ENCODE measurements around the gene FILIP1.

Gene FILIP1

DNA sequence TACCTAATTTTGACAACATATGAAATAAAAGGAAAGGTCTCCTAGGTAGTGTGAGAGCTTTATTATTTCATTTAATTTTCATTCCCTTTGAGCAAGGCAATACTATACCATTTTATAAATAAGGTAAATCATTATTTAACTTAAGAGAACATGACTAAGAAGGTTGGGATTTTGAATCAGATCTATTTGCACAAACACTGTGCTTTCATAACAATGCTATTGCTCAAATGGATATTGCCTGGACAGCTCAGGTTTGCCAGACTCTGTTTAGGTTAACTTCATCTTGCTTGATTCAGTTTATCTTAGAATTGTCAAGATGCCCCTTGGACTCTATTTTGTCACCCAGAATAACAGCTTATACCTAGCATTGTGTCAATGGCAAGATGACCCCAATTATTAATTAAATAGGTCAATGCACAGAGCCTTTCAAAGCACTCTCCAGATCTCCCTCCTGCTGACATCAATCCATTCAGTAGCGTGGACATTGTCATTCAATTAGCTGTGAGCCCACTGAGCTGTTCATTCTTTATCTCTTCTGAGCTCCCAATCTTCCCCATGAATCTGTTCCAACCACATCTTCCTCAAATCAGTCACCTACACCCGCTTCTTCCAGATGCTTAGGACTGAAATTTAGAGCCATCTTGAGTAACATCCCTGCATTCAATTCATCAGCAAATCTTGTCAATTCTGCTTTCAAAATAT is 166.9 kb downstream of the FILIP1 start:
- DNase-seq, result no peak

DNA sequence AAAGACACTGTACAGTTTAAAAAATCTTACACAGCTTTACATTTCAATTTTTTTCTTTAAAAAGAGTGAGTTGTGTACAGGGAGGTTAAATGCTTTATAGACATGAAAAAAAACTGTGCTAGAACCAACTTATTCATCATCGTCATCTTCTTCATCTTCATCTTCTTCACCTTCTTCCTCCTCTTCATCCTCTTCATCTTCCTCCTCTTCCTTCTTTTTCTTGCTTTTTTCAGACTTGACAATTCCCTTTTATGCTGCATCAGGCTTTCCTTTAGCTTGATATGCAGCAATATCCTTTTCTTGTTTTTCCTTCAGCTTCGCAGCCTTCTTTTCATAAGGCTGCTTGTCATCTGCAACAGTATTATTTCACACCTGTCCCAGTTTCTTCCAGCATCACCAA is 174.7 kb downstream of the FILIP1 start:
- no peak for DNase-seq

DNA sequence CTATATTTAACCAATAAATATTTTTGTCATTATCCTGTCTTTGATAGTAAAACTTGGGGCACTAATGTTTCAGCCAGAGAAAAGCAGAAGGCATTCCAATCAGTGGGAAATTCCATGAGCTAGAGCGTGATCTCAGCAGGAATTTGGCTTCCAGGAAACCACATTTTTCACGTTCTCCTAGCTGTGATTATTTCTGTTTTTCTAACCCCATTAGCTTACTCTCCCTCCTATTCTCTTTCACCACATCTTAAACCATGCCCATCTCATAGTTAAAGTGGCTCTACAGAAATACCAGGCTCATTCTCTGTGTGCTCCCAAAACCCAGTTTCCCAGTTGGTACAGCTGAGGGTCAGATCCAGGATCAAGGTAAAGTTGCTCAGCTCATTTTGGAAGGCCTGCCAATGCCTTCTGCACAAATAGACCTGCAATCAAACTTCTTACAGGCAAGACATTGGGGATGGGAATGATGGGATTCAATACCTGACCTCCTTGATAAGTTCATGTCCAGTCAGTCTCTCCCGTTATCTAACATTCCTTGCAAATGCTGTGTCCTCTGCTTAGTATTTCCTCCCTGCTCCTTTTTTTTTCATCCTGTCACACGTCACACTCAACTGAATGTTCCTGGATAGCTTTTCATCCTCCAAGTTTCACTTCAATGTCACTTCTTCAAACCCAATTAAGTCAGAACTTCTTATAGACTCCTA is 175.9 kb downstream of the FILIP1 start:
- no peak for DNase-seq

DNA sequence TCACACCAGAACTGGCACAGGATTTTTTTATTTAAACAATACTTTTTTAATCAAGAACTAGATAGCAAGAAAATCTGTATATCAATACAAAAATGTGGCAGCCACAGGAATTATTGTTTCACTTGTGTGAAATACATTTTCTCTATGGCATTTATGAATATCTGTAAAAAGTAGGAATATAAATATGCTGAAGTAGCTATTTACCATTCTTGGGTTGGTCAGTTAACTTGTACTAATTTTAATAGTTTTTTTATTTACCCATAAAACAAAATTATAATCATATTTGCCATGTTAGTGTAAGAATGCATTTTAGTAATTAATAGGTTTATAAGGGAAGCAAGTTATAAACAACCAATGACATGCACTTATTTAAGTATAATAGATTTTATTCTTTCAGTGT is 177.6 kb downstream of the FILIP1 start:
- DNase-seq, result no peak

DNA sequence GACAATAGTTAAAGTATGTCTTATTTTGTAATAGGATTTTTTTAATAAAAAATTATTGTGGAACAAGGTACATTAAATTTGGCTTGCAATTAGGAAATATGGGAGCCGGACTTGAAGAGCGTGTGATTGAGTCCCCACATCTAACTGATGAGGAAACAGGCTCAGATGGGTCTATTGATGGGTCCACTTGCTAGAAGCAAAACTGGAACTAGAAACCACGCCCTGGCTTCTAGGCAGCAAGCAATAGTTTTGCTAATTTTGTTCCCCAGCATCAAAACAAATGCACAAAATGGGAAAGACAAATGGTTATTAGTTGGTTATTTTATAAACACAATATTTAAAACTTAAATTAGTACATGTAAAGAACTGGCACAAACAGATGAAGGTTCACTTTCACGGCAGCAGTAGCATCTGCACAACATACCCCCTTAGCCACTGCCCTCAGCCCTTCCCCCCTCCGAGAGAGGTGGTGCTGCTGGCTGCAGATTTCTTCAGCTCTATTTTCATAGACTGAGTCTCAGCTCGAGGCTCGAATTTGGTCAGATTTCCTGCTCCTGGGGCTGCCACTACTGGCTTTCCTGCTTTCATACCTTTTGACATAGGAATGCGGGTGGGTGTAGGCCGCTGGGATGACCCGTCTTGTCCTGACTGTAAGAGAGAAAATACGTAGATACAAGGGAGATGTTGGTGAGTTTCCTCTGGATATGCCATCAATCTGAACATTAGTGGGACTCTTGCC is 185.2 kb downstream of the FILIP1 start:
- DNase-seq, result no peak

DNA sequence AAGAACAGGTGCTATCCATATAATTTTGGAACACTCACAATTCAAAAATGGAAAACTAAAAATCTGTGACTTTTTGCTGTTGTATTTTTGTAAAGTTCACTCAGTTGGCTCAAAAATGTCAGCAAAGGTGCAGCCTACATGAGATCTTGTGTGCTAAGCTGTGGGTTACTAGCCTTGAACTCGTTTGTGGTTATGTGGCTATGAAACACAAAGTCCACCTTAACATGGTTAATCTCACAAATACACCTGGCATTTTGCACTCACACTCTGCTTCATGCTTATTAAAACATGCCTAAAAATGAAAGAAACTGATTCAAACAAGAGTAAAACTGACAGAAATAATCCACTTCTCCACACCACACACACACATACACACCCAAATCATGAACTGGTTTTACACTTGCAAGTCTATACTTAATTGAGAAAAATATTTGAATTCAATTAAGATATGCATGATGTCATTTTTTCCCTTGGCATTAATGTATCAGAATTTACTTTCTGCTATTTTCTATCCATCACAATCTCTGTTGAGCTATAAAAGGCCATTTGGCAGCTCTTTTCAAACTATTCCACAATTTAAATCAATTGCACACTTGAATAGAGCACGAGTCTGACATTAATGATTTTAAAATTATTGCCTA is 186.1 kb downstream of the FILIP1 start:
- no peak for DNase-seq

DNA sequence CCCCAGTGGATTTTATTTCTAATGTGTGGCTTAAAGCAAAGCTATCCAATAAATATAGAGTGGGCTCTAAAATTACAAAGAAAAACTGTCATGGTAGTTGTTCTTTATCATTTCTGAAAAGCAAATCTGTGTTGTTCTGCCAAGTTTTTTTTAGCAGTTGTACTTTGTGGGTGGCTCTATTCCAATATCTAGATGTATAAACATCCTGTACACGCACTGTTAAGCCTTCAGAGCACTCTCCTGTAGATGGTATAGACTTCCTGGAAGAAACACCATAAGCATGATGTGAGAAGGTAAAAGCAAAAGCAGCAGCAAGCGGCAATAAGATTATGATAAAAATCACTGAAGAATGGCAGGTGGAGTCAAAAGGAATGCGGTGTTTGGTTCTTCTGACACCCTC is 187.5 kb downstream of the FILIP1 start:
- no peak for DNase-seq

DNA sequence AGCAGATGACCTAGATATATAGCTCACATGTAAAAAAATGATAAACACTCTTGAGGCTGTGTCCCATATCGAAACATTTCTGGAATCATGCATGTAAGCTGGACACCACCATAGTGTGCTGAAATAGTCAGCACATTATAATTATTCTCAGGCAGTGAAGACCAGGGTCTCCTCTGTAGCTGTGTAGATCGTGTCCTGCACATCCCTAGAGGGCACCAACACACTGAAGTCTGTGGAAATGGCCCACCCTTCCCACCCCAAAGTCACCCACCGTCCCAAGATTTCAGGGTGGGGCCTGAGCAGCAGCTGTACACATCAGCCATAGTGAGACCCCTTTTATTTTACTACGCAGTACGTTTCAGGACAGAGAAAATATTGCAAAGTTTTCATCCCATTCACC is 188.0 kb downstream of the FILIP1 start:
- no peak for DNase-seq

DNA sequence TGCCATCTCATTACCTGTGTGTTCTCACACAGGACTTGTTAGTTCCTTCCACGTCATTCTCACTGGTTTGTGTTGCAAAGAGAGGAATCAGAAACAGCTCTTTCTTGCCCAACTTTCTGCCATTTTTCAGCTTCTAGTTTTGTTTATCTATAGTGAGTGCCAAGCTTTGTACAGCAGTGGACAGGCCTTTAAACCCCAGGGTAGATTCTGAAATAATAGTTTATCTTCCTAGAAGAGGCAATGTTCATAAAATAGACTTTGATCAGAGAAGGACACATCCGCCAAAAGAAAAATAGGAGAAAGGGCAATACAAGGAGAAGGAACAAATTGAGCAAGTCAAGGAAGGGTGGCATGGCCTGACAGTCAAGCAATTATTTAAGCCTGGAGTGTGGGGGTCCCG is 191.3 kb downstream of the FILIP1 start:
- DNase-seq, result no peak

DNA sequence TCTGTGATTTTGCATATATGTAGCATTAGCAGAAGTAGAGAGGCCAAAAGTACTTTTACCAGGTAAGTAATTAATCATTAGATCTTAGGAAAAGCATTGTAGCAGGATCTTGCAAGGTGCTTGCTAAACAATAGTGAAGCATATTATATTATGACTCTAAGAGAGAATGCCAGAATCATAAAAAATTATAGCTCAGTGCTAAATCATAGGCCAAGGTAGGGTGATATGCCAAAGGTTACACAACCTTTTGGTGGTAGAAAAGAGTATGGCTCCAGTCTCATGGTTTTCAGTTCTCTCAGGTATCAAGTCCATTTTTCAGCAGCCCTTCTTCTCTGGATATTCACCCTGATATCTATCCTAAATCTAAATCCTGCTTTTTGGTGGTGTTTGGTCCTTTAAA is 192.1 kb downstream of the FILIP1 start:
- no peak for DNase-seq

DNA sequence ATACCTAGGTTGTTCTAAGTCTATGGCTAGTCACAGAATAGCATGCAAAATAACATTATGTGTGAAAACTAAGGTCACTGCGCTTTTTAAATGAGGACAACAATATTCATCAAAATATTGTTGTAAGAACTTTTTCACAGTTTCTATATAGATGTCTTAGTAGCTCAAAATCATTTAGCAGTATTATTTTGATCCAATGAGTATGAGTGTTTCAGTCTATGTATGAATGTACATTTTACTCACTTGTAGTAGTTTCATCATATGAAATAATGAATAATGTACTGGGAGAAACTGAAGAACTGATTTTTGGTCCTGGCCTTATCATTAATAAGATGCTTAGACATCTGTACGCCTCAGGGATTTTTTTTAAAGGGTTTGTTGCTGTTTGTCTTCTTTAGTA is 192.5 kb downstream of the FILIP1 start:
- DNase-seq, result no peak

DNA sequence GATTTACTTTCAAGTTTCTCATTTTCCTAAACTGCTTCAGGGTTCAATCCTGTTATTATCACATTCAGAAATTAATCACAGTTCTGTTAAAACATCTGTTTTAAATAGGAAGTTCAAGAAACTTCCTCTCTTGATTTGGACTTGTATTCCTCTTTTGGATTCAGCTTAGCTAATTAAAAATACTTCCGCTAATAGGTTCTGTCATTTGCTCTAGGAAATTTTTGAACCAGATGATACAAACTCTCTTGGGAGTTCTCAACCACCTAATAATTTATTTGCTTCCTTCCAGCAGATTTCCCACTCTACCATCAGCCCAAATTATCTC is 193.1 kb downstream of the FILIP1 start:
- no peak for DNase-seq

DNA sequence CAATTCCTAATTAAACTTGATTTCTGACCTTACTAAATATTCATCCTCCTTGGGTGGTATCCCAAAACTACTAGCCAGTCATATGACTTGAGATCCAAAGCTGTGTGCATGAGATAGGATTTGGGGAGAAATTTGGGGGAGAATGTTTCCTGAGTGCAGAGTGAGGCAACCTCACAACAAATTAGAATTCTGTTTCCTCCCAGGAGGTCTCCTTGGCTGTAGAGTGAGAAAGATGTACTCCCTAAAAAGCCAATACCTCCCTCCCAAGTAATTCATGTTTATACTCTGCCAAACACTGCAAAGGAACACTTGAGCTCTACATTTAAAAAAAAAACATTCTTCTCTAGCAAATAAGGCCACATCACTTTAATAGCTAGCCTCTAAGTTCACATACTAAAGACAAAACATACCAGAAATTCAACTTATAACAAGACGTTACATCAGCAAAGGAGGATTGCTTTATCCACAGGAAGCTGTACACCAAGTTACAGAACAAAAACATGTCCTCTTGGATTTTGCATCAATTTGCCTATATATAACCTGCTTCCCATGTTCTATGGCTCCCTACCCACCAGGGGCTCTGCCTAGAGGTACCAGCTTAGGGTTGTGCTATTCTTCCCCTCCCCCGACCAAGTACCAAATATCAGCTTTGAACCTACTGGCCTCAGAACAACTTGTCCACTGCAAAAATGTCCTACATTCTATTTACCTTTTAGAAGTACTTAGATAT is 193.6 kb downstream of the FILIP1 start:
- DNase-seq, result no peak

DNA sequence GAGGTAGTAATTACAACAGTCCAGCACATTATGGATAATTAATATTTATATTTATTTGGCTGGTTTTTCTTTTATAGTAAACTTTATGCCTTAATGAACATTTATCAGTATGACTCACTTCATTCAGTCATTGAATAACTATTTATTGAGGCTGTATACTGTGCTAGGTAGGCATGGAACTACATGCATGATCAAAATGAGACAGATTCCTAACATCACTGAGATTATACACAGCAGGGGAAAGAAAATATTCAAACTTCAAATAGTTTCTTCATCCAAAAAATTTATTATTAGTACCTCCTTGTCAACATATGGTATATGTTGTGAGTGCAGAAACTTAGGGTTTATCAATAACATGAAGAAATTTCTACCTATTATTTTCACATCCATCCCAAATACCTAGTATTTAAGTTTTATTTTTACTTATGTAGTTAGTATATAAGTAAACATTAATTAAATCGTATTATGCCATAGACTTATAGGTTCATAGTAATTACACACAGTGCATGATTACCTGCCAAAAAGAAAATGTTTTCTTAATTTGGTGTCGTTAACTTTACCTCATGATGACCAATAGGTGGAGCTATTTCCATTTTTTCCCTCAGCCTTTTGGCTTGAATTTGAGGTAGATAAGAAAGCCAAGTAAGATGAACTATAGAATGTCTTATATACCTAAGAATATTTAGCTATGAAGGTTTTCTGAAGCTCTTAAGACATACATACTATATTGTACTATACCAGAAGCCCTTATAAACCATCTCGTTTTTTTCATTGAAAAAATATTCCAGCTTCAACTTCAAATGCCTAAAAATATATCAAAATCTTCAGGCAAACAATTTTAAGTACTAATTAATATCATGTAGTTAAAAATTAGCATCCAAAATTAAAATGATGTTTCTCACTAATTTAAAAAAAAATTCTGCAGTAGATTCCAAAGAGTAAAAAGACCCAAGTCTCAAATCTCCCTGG is 196.5 kb downstream of the FILIP1 start:
- DNase-seq, result no peak

DNA sequence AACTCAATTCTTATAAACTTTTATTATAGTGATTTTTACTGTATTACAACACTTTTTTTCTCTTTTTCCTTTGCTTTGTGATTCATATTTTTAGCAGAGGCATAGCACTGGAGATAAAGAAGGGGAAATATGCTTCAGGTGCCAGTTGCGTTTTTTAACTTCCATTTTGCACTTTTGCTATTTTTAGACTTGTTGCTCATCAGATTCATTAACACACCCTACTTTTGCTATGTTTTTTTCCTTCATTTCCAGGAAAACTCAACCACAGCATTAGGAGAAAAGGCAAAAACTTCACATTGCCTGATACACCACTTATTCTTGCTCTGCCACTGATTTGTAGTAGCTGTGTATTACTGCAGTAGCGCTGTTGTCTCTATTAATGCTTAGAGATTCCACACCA is 201.0 kb downstream of the FILIP1 start:
- no peak for DNase-seq

DNA sequence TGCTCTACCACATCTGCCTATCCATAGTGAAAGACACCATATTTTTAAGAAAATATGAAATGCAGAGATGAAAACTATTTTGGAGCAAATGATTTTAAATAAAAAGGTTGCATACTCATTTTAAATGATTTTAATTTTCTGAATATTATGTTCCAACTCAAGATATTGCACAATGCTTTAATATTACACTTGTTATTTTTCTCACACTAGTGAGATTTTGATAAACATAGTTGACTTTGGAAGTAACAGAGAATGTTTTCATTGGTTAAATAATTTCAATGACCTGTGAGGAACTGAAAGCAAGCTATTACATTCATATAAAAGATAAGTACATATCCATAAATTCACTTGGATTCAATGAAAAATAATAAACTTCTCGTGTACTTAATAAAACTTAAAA is 201.9 kb downstream of the FILIP1 start:
- DNase-seq, result no peak

DNA sequence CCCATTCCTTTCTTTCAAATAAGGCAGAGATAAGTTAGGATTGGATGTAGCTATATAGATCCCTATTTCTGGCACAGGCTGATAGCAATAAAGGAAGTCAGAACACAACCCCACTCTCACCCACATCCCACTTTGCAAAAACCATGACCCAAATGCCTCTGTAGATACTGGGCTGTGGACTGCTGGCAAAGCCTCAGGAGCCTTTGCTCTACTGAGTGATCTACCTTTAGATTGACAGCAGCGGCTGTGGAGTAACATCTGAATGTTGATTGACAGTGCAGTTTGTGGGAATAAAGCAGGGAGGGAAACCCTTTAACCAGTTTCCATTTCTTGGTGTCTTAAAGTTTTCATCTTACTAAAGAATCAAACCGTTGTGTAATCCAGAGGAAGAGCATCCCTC is 202.3 kb downstream of the FILIP1 start:
- DNase-seq, result no peak

DNA sequence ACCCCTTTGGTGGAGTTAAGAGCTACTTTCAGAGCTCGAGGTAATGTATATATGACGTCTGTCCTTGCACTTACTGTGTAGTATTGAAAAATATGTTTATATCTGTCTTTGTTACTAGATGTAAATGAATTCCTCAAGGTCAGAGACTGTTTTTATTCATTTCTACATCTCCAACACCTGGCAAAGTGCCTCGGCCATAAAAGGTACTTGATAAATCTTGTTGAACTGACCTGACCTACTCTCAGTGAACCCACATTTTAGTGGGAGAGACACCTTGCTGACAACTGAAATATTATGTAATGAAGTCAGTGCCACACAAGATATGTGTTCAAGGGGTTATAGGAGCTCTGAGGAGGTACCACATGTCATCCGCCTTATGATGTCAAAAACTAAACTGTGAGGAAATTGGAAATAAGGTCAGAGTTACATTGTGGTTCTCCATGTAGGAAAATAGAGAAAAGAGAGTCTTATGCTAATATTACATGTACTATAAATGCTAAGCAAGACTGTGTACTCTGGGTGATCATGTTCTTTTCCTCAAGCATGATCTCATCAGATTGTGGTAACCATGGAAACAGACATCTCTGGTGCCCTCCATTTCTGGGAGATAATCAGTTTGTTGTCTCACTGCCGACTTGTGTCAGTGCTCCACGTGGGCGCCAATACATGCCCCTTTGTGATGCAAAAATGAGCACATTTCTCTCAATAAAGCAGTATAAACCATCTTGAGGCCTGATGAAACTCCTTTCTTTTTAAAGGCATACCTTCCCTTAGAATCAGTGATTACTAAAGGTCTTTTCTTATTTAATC is 203.3 kb downstream of the FILIP1 start:
- DNase-seq, result no peak

DNA sequence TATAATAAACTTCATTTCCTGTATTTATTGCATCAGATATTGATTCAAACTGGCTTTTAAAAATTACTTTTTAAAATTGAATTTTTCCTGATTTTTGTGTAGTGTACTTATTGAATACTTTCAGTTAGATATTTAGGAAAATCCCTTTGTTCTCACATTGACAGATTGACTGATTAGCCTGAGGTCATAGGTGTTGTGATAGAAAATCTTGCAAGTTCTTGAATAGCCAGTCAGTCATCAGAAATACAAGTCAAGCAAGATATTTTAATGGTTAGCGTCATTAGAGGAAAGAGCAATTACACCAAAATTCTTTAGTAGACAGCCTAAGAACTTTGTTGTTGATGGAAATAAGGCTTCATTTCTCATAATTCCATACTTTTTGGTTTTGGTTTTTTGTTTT is 205.6 kb downstream of the FILIP1 start:
- DNase-seq, result no peak

DNA sequence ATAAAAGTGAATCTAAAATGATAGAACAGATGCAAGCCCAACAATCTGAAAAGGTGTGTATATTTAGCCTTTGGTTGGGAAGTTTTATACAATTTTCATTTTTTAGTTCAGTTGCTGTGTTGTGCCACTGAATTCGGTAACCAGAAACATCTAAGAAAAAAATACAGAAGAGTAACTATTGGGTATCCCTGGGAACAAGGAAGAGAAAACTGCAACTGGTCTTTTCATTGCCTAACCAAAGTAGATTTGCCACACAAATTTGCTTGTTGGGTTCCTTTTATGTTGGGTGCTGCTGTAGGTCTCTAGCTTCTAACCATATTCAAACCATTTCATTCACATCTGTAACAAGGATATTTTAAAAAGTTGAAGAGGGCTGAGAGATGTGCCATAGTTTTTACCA is 206.2 kb downstream of the FILIP1 start:
- DNase-seq, result no peak

DNA sequence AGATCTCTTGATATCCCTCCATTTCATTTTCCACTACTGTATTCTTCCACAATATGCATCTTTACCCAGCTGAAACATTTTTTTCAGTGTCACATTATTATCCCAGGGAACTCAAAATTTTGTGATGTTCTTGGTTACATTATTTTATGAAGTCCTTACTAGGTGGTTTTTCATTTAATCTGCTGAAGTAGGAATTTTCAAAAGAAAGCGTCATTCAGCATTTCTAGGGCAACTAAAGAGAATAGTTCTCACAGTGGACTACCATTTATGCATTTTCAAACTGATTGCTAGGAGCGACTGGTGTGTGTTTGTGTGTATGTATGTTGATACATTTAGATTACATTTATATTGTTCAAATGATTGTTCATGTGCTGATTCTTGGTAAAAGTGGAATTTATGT is 206.6 kb downstream of the FILIP1 start:
- no peak for DNase-seq
